ENCODE results near the gene CLTCL1.

Gene CLTCL1

GRCh38 chr22:19147195-19147780, 144.2 kb downstream of the CLTCL1 start:
- no peak for DNase-seq

GRCh38 chr22:19146215-19146968, 145.1 kb downstream of the CLTCL1 start:
- no peak for DNase-seq

GRCh38 chr22:19143967-19144400, 147.5 kb downstream of the CLTCL1 start:
- no peak for DNase-seq

GRCh38 chr22:19143212-19143611, 148.3 kb downstream of the CLTCL1 start:
- no peak for DNase-seq

- no peak for DNase-seq
Observed at GRCh38 chr22:19142394-19142793, 149.1 kb downstream of the CLTCL1 start.

- DNase-seq, result no peak
Observed at GRCh38 chr22:19139974-19140373, 151.5 kb downstream of the CLTCL1 start.

- DNase-seq, result no peak
Observed at GRCh38 chr22:19139001-19139356, 152.5 kb downstream of the CLTCL1 start.

- DNase-seq, result no peak
Observed at GRCh38 chr22:19138217-19139000, 153.1 kb downstream of the CLTCL1 start.

- DNase-seq, result no peak
Observed at GRCh38 chr22:19137384-19138216, 153.9 kb downstream of the CLTCL1 start.

- no peak for DNase-seq
Observed at GRCh38 chr22:19136915-19137314, 154.6 kb downstream of the CLTCL1 start.

GRCh38 chr22:19134874-19135273, 156.6 kb downstream of the CLTCL1 start:
- no peak for DNase-seq

- no peak for DNase-seq
Observed at GRCh38 chr22:19134176-19134831, 157.2 kb downstream of the CLTCL1 start.

GRCh38 chr22:19133561-19133960, 158.0 kb downstream of the CLTCL1 start:
- no peak for DNase-seq

GRCh38 chr22:19132693-19133400, 158.7 kb downstream of the CLTCL1 start:
- DNase-seq, result no peak

GRCh38 chr22:19132153-19132552, 159.4 kb downstream of the CLTCL1 start:
- no peak for DNase-seq

GRCh38 chr22:19131685-19132015, 159.9 kb downstream of the CLTCL1 start:
- DNase-seq, result no peak

- DNase-seq, result no peak
Observed at GRCh38 chr22:19130959-19131684, 160.4 kb downstream of the CLTCL1 start, which contains the start of gene TSSK2. TSSK2 (plus strand) TSS chr22:19131308; CDS start chr22:19131400, 92 bp downstream.

GRCh38 chr22:19129871-19130270, 161.6 kb downstream of the CLTCL1 start:
- DNase-seq, result no peak

All from kidney glomerular epithelial cell (primary cell).